ENCODE measurements around the gene SEC14L5.

GRCh38 chr16:5015351-5015750 is 57.2 kb downstream of the SEC14L5 start:
- TF ChIP-seq CTCF (IDR thresholded peaks at IDR 0.05; ENCODE audit: low read depth, low read length) (no peak), EZH2phosphoT487 (IDR thresholded peaks at IDR 0.05; ENCODE audit: low read depth) (no peak)

Data from OCI-LY3 (cell line).